IMR-90 (cell line): ENCODE measurements around the gene CFAP157. TPM values are rescaled to one million over a fixed set of nuclear protein-coding genes. Genes with fewer than 3 reads are reported as not detected.

Experiments
- ATAC-seq: fragments of 200-7000 bp; cut with Tn5 transposase; 2 replicates; pipeline ENCODE4 v1.9.1; 2020; ENCODE audit warnings: low read depth, mild to moderate bottlenecking, moderate library complexity
- BruUV-seq: library from RNA; stranded (reverse); fragments of 400-500 nt; replicated peaks from 2 replicates; lab custom pipeline; 2021; lab: Mats Ljungman, UMichigan
- CTCF ChIA-PET: fragments of 300-600 bp; formaldehyde crosslinking; extraction: SDS; loops from one replicate; lab custom pipeline; 2021; ENCODE audit warnings: antibody characterized with exemption; lab: Yijun Ruan, JAX
- POLR2A ChIA-PET: fragments of 300-600 bp; sonication (Branson Sonifier 250); formaldehyde crosslinking; loops from one replicate; lab custom pipeline; 2022; ENCODE audit warnings: antibody characterized with exemption; ENCODE audit not compliant: unreplicated experiment; lab: Charles Lee
- DNase-seq: peaks from one replicate; pipeline ENCODE4 v3.0.0; 2013
- H2AFZ ChIP-seq: replicated peaks from 2 replicates; pipeline ENCODE3; 2013; ENCODE audit warnings: low read length, mild to moderate bottlenecking; ENCODE audit not compliant: poor library complexity
- H2AK5ac ChIP-seq: 2 replicates; pipeline ENCODE4 v1.6.1; 2013; ENCODE audit warnings: low read depth, low read length, inconsistent platforms
- H2AK9ac ChIP-seq: replicated peaks from 2 replicates; pipeline ENCODE3; 2013; ENCODE audit warnings: mild to moderate bottlenecking, low read depth, low read length, moderate library complexity; ENCODE audit not compliant: poor library complexity
- H2BK120ac ChIP-seq: 2 replicates; pipeline ENCODE4 v1.6.1; 2013; ENCODE audit warnings: low read depth, low read length, inconsistent platforms
- H2BK15ac ChIP-seq: 3 replicates; pipeline ENCODE4 v1.6.1; 2013; ENCODE audit warnings: low read depth, low read length, inconsistent platforms
- H2BK20ac ChIP-seq: 2 replicates; pipeline ENCODE4 v1.6.1; 2013; ENCODE audit warnings: low read depth, mild to moderate bottlenecking, inconsistent platforms, low read length, moderate library complexity
- H2BK5ac ChIP-seq: 2 replicates; pipeline ENCODE4 v1.6.1; 2013; ENCODE audit warnings: mild to moderate bottlenecking, low read depth, low read length, inconsistent platforms; ENCODE audit not compliant: poor library complexity, severe bottlenecking
- H3K14ac ChIP-seq: replicated peaks from 2 replicates; pipeline ENCODE4 v1.6.1; 2013; ENCODE audit warnings: low read depth, low read length, inconsistent platforms
- H3K18ac ChIP-seq: 2 replicates; pipeline ENCODE4 v1.6.1; 2013; ENCODE audit warnings: low read depth, low read length, control low read depth
- H3K23ac ChIP-seq: 2 replicates; pipeline ENCODE4 v1.6.1; 2013; ENCODE audit warnings: low read depth, low read length, inconsistent platforms
- H3K27ac ChIP-seq: 2 replicates; pipeline ENCODE4 v1.5.1; 2013; ENCODE audit warnings: mild to moderate bottlenecking, control low read depth, low read length; ENCODE audit not compliant: insufficient read depth
- H3K27me3 ChIP-seq: 2 replicates; pipeline ENCODE4 v1.6.1; 2013; ENCODE audit warnings: low read length; ENCODE audit not compliant: control insufficient read depth, insufficient read depth
- H3K36me3 ChIP-seq: 2 replicates; pipeline ENCODE4 v1.6.1; 2013; ENCODE audit warnings: low read length, mixed read lengths; ENCODE audit not compliant: control insufficient read depth, insufficient read depth
- H3K4ac ChIP-seq: 2 replicates; pipeline ENCODE4 v1.6.1; 2013; ENCODE audit warnings: low read depth, low read length, inconsistent platforms
- H3K4me1 ChIP-seq: 2 replicates; pipeline ENCODE4 v1.6.1; 2013; ENCODE audit warnings: low read length, mixed read lengths; ENCODE audit not compliant: control insufficient read depth, insufficient read depth
- H3K4me2 ChIP-seq: 2 replicates; pipeline ENCODE4 v1.6.1; 2013; ENCODE audit warnings: low read depth, mild to moderate bottlenecking, control low read depth, low read length, moderate library complexity
- H3K4me3 ChIP-seq: 2 replicates; pipeline ENCODE4 v1.5.1; 2013; ENCODE audit warnings: low read depth, mild to moderate bottlenecking, control low read depth, low read length, moderate library complexity; ENCODE audit not compliant: insufficient read depth
- H3K56ac ChIP-seq: 2 replicates; pipeline ENCODE4 v1.6.1; 2013; ENCODE audit warnings: low read length, inconsistent platforms; ENCODE audit not compliant: insufficient read depth; ENCODE audit errors: extremely low read depth
- H3K79me1 ChIP-seq, 2 experiments: 2 replicates each; pipeline ENCODE4 v1.6.1; 2013; ENCODE audit warnings: low read length in 2 of 2, inconsistent platforms in 1 of 2, low read depth in 1 of 2
- H3K9ac ChIP-seq: 2 replicates; pipeline ENCODE4 v1.6.1; 2013; ENCODE audit warnings: low read depth, low read length, control low read depth
- H3K9me1 ChIP-seq: 2 replicates; pipeline ENCODE4 v1.6.1; 2013; ENCODE audit warnings: low read length, inconsistent platforms; ENCODE audit not compliant: insufficient read depth
- H3K9me3 ChIP-seq: 2 replicates; pipeline ENCODE4 v1.6.1; 2013; ENCODE audit warnings: low read length; ENCODE audit not compliant: control insufficient read depth, insufficient read depth
- H4K20me1 ChIP-seq: 2 replicates; pipeline ENCODE4 v1.6.1; 2013; ENCODE audit warnings: low read length, inconsistent platforms; ENCODE audit not compliant: insufficient read depth
- H4K5ac ChIP-seq: 2 replicates; pipeline ENCODE4 v1.6.1; 2013; ENCODE audit warnings: mild to moderate bottlenecking, low read depth, low read length, control low read depth
- H4K8ac ChIP-seq, 2 experiments: 2 replicates each; pipeline ENCODE4 v1.6.1; 2013; ENCODE audit warnings: low read depth in 2 of 2, low read length in 2 of 2, control low read depth in 1 of 2, inconsistent platforms in 1 of 2
- H4K91ac ChIP-seq: 2 replicates; pipeline ENCODE4 v1.6.1; 2013; ENCODE audit warnings: low read depth, low read length, inconsistent platforms; ENCODE audit not compliant: insufficient read depth
- BHLHE40 ChIP-seq: fragments of 150-350 bp; IDR thresholded peaks from 2 replicates; pipeline ENCODE4 v1.6.1; 2016; ENCODE audit warnings: mild to moderate bottlenecking, low read depth, low read length
- CEBPB ChIP-seq: IDR thresholded peaks from 2 replicates; pipeline ENCODE4 v1.6.1; 2012; ENCODE audit warnings: low read depth, low read length, improper control_type of control experiment
- CHD1 ChIP-seq: IDR thresholded peaks from 2 replicates; pipeline ENCODE4 v1.6.1; 2012; ENCODE audit warnings: low read depth, low read length, improper control_type of control experiment
- ELK1 ChIP-seq: fragments of 150-350 bp; IDR thresholded peaks from 2 replicates; pipeline ENCODE4 v1.6.1; 2016; ENCODE audit warnings: low read depth, mild to moderate bottlenecking, low read length, moderate library complexity, borderline replicate concordance
- FOS ChIP-seq: fragments of 150-350 bp; IDR thresholded peaks from 2 replicates; pipeline ENCODE4 v1.6.1; 2016; ENCODE audit warnings: low read depth, low read length
- MAZ ChIP-seq: IDR thresholded peaks from 2 replicates; pipeline ENCODE4 v1.6.1; 2012; ENCODE audit warnings: low read depth, mild to moderate bottlenecking, low read length, improper control_type of control experiment, moderate library complexity, borderline replicate concordance
- MXI1 ChIP-seq: IDR thresholded peaks from 2 replicates; pipeline ENCODE4 v1.6.1; 2012; ENCODE audit warnings: low read depth, mild to moderate bottlenecking, low read length, moderate library complexity, borderline replicate concordance
- NFE2L2 ChIP-seq: fragments of 150-350 bp; IDR thresholded peaks from 2 replicates; pipeline ENCODE4 v1.6.1; 2016; ENCODE audit warnings: low read depth, mild to moderate bottlenecking, low read length
- POLR2A ChIP-seq: IDR thresholded peaks from 2 replicates; pipeline ENCODE4 v1.6.1; 2012; ENCODE audit warnings: mild to moderate bottlenecking, low read depth, low read length
- RAD21 ChIP-seq: IDR thresholded peaks from 2 replicates; pipeline ENCODE4 v1.6.1; 2012; ENCODE audit warnings: low read length, improper control_type of control experiment
- RCOR1 ChIP-seq: IDR thresholded peaks from 2 replicates; pipeline ENCODE4 v1.6.1; 2012; ENCODE audit warnings: mild to moderate bottlenecking, low read length, improper control_type of control experiment; ENCODE audit not compliant: insufficient replicate concordance
- RFX5 ChIP-seq: IDR thresholded peaks from 2 replicates; pipeline ENCODE4 v1.8.0; 2012; ENCODE audit warnings: low read depth, mild to moderate bottlenecking, low read length, moderate library complexity
- SMC3 ChIP-seq: fragments of 150-350 bp; IDR thresholded peaks from 2 replicates; pipeline ENCODE4 v1.6.1; 2016; ENCODE audit warnings: low read depth, mild to moderate bottlenecking, antibody characterized with exemption, low read length, moderate library complexity
- USF2 ChIP-seq: fragments of 150-350 bp; IDR thresholded peaks from 2 replicates; pipeline ENCODE4 v1.6.1; 2017; ENCODE audit warnings: mild to moderate bottlenecking, antibody characterized with exemption, low read length, low read depth
- WGBS, 2 experiments: methylation state at CpG; one replicate each; pipeline versions ENCODE4 v1.1.5 to v1.1.7; 2013; ENCODE audit warnings: missing lambda C conversion rate in 2 of 2; ENCODE audit not compliant: insufficient read length in 1 of 2; ENCODE audit errors: extremely low coverage in 2 of 2; 5-methylcytosine and 5-hydroxymethylcytosine counted together
- dilution Hi-C: fragments of 300-500 bp; cut with HindIII; formaldehyde crosslinking; loops from one replicate; pipeline ENCODE4 v1.14.3; 2018; ENCODE audit warnings: low sequenced_read_pairs; ENCODE audit not compliant: unreplicated experiment
- in situ Hi-C: fragments of 300-500 bp; cut with MboI; formaldehyde crosslinking; loops from 3 replicates; pipeline ENCODE4 v1.14.3; 2019; ENCODE audit warnings: low sequenced_read_pairs, inconsistent platforms, mixed read lengths
- intact Hi-C: fragments of 100-400 bp; cut with micrococcal nuclease; formaldehyde crosslinking; loops from 2 replicates; pipeline ENCODE4 v1.10.0; 2022
- polyA plus RNA-seq, 3 experiments: library from polyadenylated mRNA; depleted of rRNA; stranded (reverse); fragments of >200 nt; gene quantifications; 2 replicates each; pipeline ENCODE4 v1.2.3, GENCODE V29; 2012; ENCODE audit warnings: low replicate concordance in 1 of 3
- total RNA-seq: library from RNA; depleted of rRNA; stranded (reverse); fragments of >200 nt; gene quantifications from 2 replicates; pipeline ENCODE4 v1.2.3, GENCODE V29; 2012

The CFAP157 gene
- total and polyA plus RNA-seq, 2 of the 4 experiments (the other 2 are of a cell fraction): not detected

- no peak overlapping the region for H3K9ac ChIP-seq
- no peak overlapping the region for H3K56ac ChIP-seq
- no peak for DNase-seq
- H3K4me3 ChIP-seq: no peak overlapping the region
- no peak overlapping the region for H4K91ac ChIP-seq
- no peak overlapping the region for H2AFZ ChIP-seq
- H3K27ac ChIP-seq: no peak overlapping the region
- no peak overlapping the region for H3K4ac ChIP-seq
- no peak overlapping the region for H2BK120ac ChIP-seq
- dilution Hi-C loops (no loop called here), in situ Hi-C loops (no loop called here), intact Hi-C loops (loop anchor here (5.0 kb wide), 1 partner anchor 222 kb away; no protein-coding TSS in a partner anchor)
- H2AK9ac ChIP-seq: no peak overlapping the region
- H3K9me3 ChIP-seq: no peaks in the 10 kb centered on the region
- BruUV-seq: no TSS peak
- no peak overlapping the region for H2BK15ac ChIP-seq
- no peak overlapping the region for H2BK5ac ChIP-seq
- no peak overlapping the region for H2AK5ac ChIP-seq
- H3K36me3 ChIP-seq: peaks cover 5% of the 10 kb centered on the region; the same call in 1 of the 2 replicates
- peaks cover 6% of the 10 kb centered on the region for H3K4me1 ChIP-seq
- no peak overlapping the region for H3K23ac ChIP-seq
- H3K27me3 ChIP-seq: no peaks in the 10 kb centered on the region
- TF ChIP-seq RAD21 (no peak), MAZ (no peak), CEBPB (no peak), POLR2A (no peak), USF2 (no peak), RCOR1 (no peak), FOS (no peak), ELK1 (no peak), BHLHE40 (no peak), SMC3 (no peak), RFX5 (no peak), MXI1 (no peak), NFE2L2 (no peak), CHD1 (no peak)
- WGBS, 2 experiments: 75% methylated on average over 10 of the region's 18 CpGs; no CpG with 5 or more reads in 1 of the 2 experiments
- no peak overlapping the region for H4K5ac ChIP-seq
- ChIA-PET CTCF (no interaction called here), POLR2A (no interaction called here)
- H4K20me1 ChIP-seq: no peaks in the 10 kb centered on the region
- H3K9me1 ChIP-seq: no peaks in the 10 kb centered on the region
- H3K79me1 ChIP-seq: peaks cover 4 to 12% of the 10 kb centered on the region in 2 experiments; a peak in 2 of 4 replicates
- ATAC-seq: no peak
- no peak overlapping the region for H4K8ac ChIP-seq
- H3K4me2 ChIP-seq: no peak overlapping the region
- H3K14ac ChIP-seq: no peak overlapping the region
- H2BK20ac ChIP-seq: no peak overlapping the region
- H3K18ac ChIP-seq: no peak overlapping the region
These were observed 22.9 kb downstream of the CFAP157 start for GRCh38 chr9:127729522-127730256.
